ENCODE results near the gene KCNN1. TPM values are rescaled to one million over a fixed set of nuclear protein-coding genes. Genes with fewer than 3 reads are reported as not detected.
A peak's percentile ranks its signal among the peaks of the same experiment; 100 is the strongest.

KCNN1 gene
- total and polyA plus RNA-seq, 2 of the 13 experiments (the other 11 are each of a cell fraction or from before 2014, with no cell fraction given), result 0.04 TPM; not detected in 1

- peak; percentile 85; the same call in 1 of the 2 replicates for TF ChIP-seq ZNF142 (CRISPR knock-in tag; IDR thresholded peaks at IDR 0.05)
- peak; percentile 85; the same call in 1 of the 2 replicates for TF ChIP-seq ZNF749 (CRISPR knock-in tag; IDR thresholded peaks at IDR 0.05; ENCODE audit: borderline replicate concordance)
- TF ChIP-seq ZNF367 (CRISPR knock-in tag; IDR thresholded peaks at IDR 0.05; ENCODE audit: borderline replicate concordance), result no peak; the same call in 1 of the 2 replicates
- peak; percentile 81 for TF ChIP-seq MEIS2 (CRISPR knock-in tag; IDR thresholded peaks at IDR 0.05)
- peak; percentile 83 for TF ChIP-seq SRY (CRISPR knock-in tag; IDR thresholded peaks at IDR 0.05)
- no peak for TF ChIP-seq ZFP36 (IDR thresholded peaks at IDR 0.05; ENCODE audit: borderline replicate concordance, low read depth, low read length, partially characterized antibody)
- no peak for TF ChIP-seq ZNF772 (CRISPR knock-in tag; IDR thresholded peaks at IDR 0.05)
- no peak for TF ChIP-seq TIGD3 (CRISPR knock-in tag; IDR thresholded peaks at IDR 0.05; ENCODE audit: borderline replicate concordance)
- TF ChIP-seq ZBTB46 (CRISPR knock-in tag; IDR thresholded peaks at IDR 0.05; ENCODE audit: borderline replicate concordance), result no peak
- no peak for TF ChIP-seq ZXDC (CRISPR knock-in tag; IDR thresholded peaks at IDR 0.05)
- peak; percentile 75; the same call in 1 of the 2 replicates for TF ChIP-seq ZSCAN20 (CRISPR knock-in tag; IDR thresholded peaks at IDR 0.05; ENCODE audit: borderline replicate concordance)
- TF ChIP-seq HBP1 (CRISPR knock-in tag; IDR thresholded peaks at IDR 0.05; ENCODE audit: low read depth), result no peak
- TF ChIP-seq PHF20 (CRISPR knock-in tag; IDR thresholded peaks at IDR 0.05), result peak; percentile 53; the same call in 1 of the 2 replicates
- TF ChIP-seq ZNF709 (CRISPR knock-in tag; IDR thresholded peaks at IDR 0.05), result no peak
Measured at GRCh38 chr19:18000915-18001776, 34.2 kb downstream of the KCNN1 start (continued).
